Measurements from ENCODE around the gene SLC17A3.

DNA sequence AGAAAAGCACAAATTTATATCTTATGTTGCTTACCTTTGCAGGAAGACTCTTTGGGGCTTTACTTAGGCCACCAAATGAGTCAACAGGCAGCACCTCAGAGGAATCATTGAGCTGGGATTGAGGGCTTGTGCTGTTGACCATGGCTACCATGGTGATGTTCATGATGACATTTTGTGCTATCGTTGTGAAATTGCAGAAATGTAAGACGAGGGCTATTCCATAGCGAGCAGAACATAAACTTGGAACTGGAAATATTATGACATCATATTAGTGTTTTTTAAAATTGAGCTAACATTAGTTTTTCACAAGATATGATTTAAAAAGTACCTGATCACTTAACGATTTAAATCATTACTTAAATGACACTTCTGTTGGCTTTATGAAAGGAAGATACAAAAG lies 11.8 kb downstream of the SLC17A3 start:
- TF ChIP-seq, protein P1, sequence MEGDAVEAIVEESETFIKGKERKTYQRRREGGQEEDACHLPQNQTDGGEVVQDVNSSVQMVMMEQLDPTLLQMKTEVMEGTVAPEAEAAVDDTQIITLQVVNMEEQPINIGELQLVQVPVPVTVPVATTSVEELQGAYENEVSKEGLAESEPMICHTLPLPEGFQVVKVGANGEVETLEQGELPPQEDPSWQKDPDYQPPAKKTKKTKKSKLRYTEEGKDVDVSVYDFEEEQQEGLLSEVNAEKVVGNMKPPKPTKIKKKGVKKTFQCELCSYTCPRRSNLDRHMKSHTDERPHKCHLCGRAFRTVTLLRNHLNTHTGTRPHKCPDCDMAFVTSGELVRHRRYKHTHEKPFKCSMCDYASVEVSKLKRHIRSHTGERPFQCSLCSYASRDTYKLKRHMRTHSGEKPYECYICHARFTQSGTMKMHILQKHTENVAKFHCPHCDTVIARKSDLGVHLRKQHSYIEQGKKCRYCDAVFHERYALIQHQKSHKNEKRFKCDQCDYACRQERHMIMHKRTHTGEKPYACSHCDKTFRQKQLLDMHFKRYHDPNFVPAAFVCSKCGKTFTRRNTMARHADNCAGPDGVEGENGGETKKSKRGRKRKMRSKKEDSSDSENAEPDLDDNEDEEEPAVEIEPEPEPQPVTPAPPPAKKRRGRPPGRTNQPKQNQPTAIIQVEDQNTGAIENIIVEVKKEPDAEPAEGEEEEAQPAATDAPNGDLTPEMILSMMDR (IDR thresholded peaks at IDR 0.05; ENCODE audit: low read depth, low read length), result no peak
- no peak for TF ChIP-seq POLR2A (IDR thresholded peaks at IDR 0.05; ENCODE audit: extremely low read depth, insufficient read length)
- TF ChIP-seq, protein P2, sequence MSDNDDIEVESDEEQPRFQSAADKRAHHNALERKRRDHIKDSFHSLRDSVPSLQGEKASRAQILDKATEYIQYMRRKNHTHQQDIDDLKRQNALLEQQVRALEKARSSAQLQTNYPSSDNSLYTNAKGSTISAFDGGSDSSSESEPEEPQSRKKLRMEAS (IDR thresholded peaks at IDR 0.05; ENCODE audit: low read depth, low read length), result no peak
